ENCODE data around the gene AFF2.
"Not testable (repeated sequence)": the region's sequence is repeated elsewhere in the genome, so short reads cannot be mapped to it uniquely, and the experiment has no call there.

Gene AFF2

GRCh38 chrX:148902581-148902980, 402.2 kb downstream of the AFF2 start:
- CTCF ChIA-PET: no interaction called here

GRCh38 chrX:148903176-148903575, 402.8 kb downstream of the AFF2 start:
- DNase-seq (ENCODE audit: extremely low spot score): no peak
- POLR2A ChIA-PET: interaction anchor here (0.6 kb wide), 1 partner anchor 282 kb away, joined by 6 read pairs; no protein-coding TSS in a partner anchor
- CTCF ChIA-PET: no interaction called here
- no peak for TF ChIP-seq LEF1 (IDR thresholded peaks at IDR 0.05; ENCODE audit: borderline replicate concordance)
- no peak for TF ChIP-seq FOXA1 (IDR thresholded peaks at IDR 0.05)
- no peak for TF ChIP-seq ARNT (IDR thresholded peaks at IDR 0.05)
- TF ChIP-seq TARDBP (IDR thresholded peaks at IDR 0.05): no peak
- TF ChIP-seq SP1 (IDR thresholded peaks at IDR 0.05): no peak
- no peak for TF ChIP-seq BHLHE40 (IDR thresholded peaks at IDR 0.05; ENCODE audit: borderline replicate concordance)
- no peak for TF ChIP-seq FOXM1 (IDR thresholded peaks at IDR 0.05; ENCODE audit: borderline replicate concordance)
- TF ChIP-seq NFRKB (IDR thresholded peaks at IDR 0.05): no peak
- no peak for TF ChIP-seq SUZ12 (IDR thresholded peaks at IDR 0.05)
- no peak for TF ChIP-seq CTBP1 (IDR thresholded peaks at IDR 0.05; ENCODE audit: borderline replicate concordance)
- TF ChIP-seq L3MBTL2 (conservative IDR thresholded peaks at IDR 0.05): no peak
- TF ChIP-seq ELF4 (IDR thresholded peaks at IDR 0.05): no peak
- no peak for TF ChIP-seq HDGF (IDR thresholded peaks at IDR 0.05; ENCODE audit: borderline replicate concordance)
- TF ChIP-seq ZNF384 (IDR thresholded peaks at IDR 0.05): no peak
- no peak for TF ChIP-seq FOXK2 (IDR thresholded peaks at IDR 0.05)
- TF ChIP-seq PKNOX1 (IDR thresholded peaks at IDR 0.05): no peak

More at GRCh38 chrX:148902581-148902980, 402.2 kb downstream of the AFF2 start:
- no peak for DNase-seq (ENCODE audit: extremely low spot score)
- TF ChIP-seq NFRKB (IDR thresholded peaks at IDR 0.05) (no peak), SUZ12 (IDR thresholded peaks at IDR 0.05) (no peak), ZNF384 (IDR thresholded peaks at IDR 0.05) (no peak), HDGF (IDR thresholded peaks at IDR 0.05; ENCODE audit: borderline replicate concordance) (no peak), TARDBP (IDR thresholded peaks at IDR 0.05) (no peak), CTBP1 (IDR thresholded peaks at IDR 0.05; ENCODE audit: borderline replicate concordance) (no peak), FOXK2 (IDR thresholded peaks at IDR 0.05) (no peak), LEF1 (IDR thresholded peaks at IDR 0.05; ENCODE audit: borderline replicate concordance) (no peak), FOXA1 (IDR thresholded peaks at IDR 0.05) (no peak), FOXM1 (IDR thresholded peaks at IDR 0.05; ENCODE audit: borderline replicate concordance) (no peak), L3MBTL2 (conservative IDR thresholded peaks at IDR 0.05) (no peak), BHLHE40 (IDR thresholded peaks at IDR 0.05; ENCODE audit: borderline replicate concordance) (no peak), ARNT (IDR thresholded peaks at IDR 0.05) (no peak), PKNOX1 (IDR thresholded peaks at IDR 0.05) (no peak)
- POLR2A ChIA-PET: interaction anchor here (0.6 kb wide), 1 partner anchor 283 kb away, joined by 6 read pairs; no protein-coding TSS in a partner anchor

- DNase-seq (ENCODE audit: extremely low spot score): no peak
- POLR2A ChIA-PET: no interaction called here
- TF ChIP-seq SUZ12 (IDR thresholded peaks at IDR 0.05) (no peak), SP1 (IDR thresholded peaks at IDR 0.05) (no peak), ELF4 (IDR thresholded peaks at IDR 0.05) (no peak), BHLHE40 (IDR thresholded peaks at IDR 0.05; ENCODE audit: borderline replicate concordance) (no peak), ARNT (IDR thresholded peaks at IDR 0.05) (no peak), FOXM1 (IDR thresholded peaks at IDR 0.05; ENCODE audit: borderline replicate concordance) (no peak), FOXA1 (IDR thresholded peaks at IDR 0.05) (no peak), FOXK2 (IDR thresholded peaks at IDR 0.05) (no peak), PKNOX1 (IDR thresholded peaks at IDR 0.05) (no peak), ZNF384 (IDR thresholded peaks at IDR 0.05) (no peak), LEF1 (IDR thresholded peaks at IDR 0.05; ENCODE audit: borderline replicate concordance) (no peak), HDGF (IDR thresholded peaks at IDR 0.05; ENCODE audit: borderline replicate concordance) (no peak), TARDBP (IDR thresholded peaks at IDR 0.05) (no peak), NFRKB (IDR thresholded peaks at IDR 0.05) (no peak)
- CTCF ChIA-PET: no interaction called here
Observed at GRCh38 chrX:148904421-148905111, 404.1 kb downstream of the AFF2 start.

- CTCF ChIA-PET: interaction anchor here (0.7 kb wide), 1 partner anchor 18 kb away, joined by 3 read pairs; no protein-coding TSS in a partner anchor
- DNase-seq (ENCODE audit: extremely low spot score): no peak
- TF ChIP-seq FOXA1 (IDR thresholded peaks at IDR 0.05): no peak
- TF ChIP-seq PKNOX1 (IDR thresholded peaks at IDR 0.05): no peak
- no peak for TF ChIP-seq BHLHE40 (IDR thresholded peaks at IDR 0.05; ENCODE audit: borderline replicate concordance)
- TF ChIP-seq CTBP1 (IDR thresholded peaks at IDR 0.05; ENCODE audit: borderline replicate concordance): no peak
- TF ChIP-seq NFRKB (IDR thresholded peaks at IDR 0.05): no peak
- TF ChIP-seq FOXK2 (IDR thresholded peaks at IDR 0.05): no peak
- no peak for TF ChIP-seq ARNT (IDR thresholded peaks at IDR 0.05)
- no peak for TF ChIP-seq TARDBP (IDR thresholded peaks at IDR 0.05)
- TF ChIP-seq SP1 (IDR thresholded peaks at IDR 0.05): no peak
- TF ChIP-seq HDGF (IDR thresholded peaks at IDR 0.05; ENCODE audit: borderline replicate concordance): no peak
- no peak for TF ChIP-seq L3MBTL2 (conservative IDR thresholded peaks at IDR 0.05)
- no peak for TF ChIP-seq LEF1 (IDR thresholded peaks at IDR 0.05; ENCODE audit: borderline replicate concordance)
- TF ChIP-seq SUZ12 (IDR thresholded peaks at IDR 0.05): no peak
- no peak for TF ChIP-seq FOXM1 (IDR thresholded peaks at IDR 0.05; ENCODE audit: borderline replicate concordance)
- TF ChIP-seq ELF4 (IDR thresholded peaks at IDR 0.05): no peak
- no peak for TF ChIP-seq ZNF384 (IDR thresholded peaks at IDR 0.05)
- POLR2A ChIA-PET: no interaction called here
Observed at GRCh38 chrX:148905400-148905799, 405.0 kb downstream of the AFF2 start.

- POLR2A ChIA-PET; DNase-seq (ENCODE audit: extremely low spot score); CTCF ChIA-PET: not testable (repeated sequence)
Observed at GRCh38 chrX:148906628-148907027, 406.2 kb downstream of the AFF2 start.
